Progenitor cell of endocrine pancreas (in vitro differentiated cells): Measurements from ENCODE around the gene SRRM4. TPM values are rescaled to one million over a fixed set of nuclear protein-coding genes. Genes with fewer than 3 reads are reported as not detected.

Source experiments
- DNase-seq: peaks from one replicate; pipeline ENCODE4 v3.0.0; 2021; ENCODE audit warnings: low spot score; ENCODE audit not compliant: unreplicated experiment
- H3K27ac Mint-ChIP-seq: 2 replicates; pipeline ENCODE4 v1.8.0; 2021; ENCODE audit warnings: mild to moderate bottlenecking, moderate library complexity, mixed read lengths
- H3K27me3 Mint-ChIP-seq: 2 replicates; pipeline ENCODE4 v1.8.0; 2021; ENCODE audit warnings: mixed read lengths
- H3K36me3 Mint-ChIP-seq: 2 replicates; pipeline ENCODE4 v1.8.0; 2022; ENCODE audit warnings: mixed read lengths; ENCODE audit not compliant: insufficient read depth
- H3K4me1 Mint-ChIP-seq: 2 replicates; pipeline ENCODE4 v1.8.0; 2021; ENCODE audit warnings: low read depth, mixed read lengths
- H3K4me3 Mint-ChIP-seq: 2 replicates; pipeline ENCODE4 v1.8.0; 2021; ENCODE audit warnings: low read depth, mild to moderate bottlenecking, moderate library complexity, mixed read lengths
- H3K9me3 Mint-ChIP-seq: 2 replicates; pipeline ENCODE4 v1.8.0; 2021; ENCODE audit warnings: low read depth, mixed read lengths
- total RNA-seq: library from RNA; stranded (reverse); gene quantifications from 2 replicates; pipeline ENCODE4 v1.2.1, GENCODE V29; 2021
- TF ChIP-seq, protein P1 (sequence below): fragments of 200-600 bp; sonication (generic); IDR thresholded peaks from one replicate; pipeline ENCODE4 v1.5.0; 2021; ENCODE audit warnings: antibody characterized with exemption, mild to moderate bottlenecking; ENCODE audit not compliant: unreplicated experiment

Gene SRRM4
- total RNA-seq, 1 donor from 2014 or later, result 2.4 TPM

DNA sequence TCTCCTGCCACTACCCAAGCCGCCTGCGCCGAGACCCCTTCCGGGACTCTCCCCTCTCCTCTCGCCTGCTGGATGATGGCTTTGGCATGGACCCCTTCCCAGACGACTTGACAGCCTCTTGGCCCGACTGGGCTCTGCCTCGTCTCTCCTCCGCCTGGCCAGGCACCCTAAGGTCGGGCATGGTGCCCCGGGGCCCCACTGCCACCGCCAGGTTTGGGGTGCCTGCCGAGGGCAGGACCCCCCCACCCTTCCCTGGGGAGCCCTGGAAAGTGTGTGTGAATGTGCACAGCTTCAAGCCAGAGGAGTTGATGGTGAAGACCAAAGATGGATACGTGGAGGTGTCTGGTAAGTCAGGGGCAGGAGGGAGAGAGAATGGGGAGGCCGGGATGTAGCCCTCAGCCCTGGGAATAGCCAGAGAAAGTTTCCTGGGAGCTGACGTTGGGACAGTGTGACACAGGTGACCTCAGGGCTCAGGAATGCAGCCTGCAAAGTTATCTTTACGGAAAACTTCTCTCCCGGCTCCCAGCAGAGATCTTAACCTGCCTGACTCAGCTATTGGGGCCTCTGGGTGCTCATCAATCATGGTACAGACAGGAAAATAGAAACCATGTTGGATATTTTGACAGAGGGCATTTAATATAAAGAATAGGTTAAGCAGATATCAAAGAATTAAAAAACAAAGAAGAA is 198.1 kb downstream of the SRRM4 start:
- peak overlapping the region; percentile 71 for H3K4me3 Mint-ChIP-seq
- H3K27ac Mint-ChIP-seq, result peak overlapping the region; percentile 96
- H3K36me3 Mint-ChIP-seq, result no peaks in the 10 kb centered on the region
- no peaks in the 10 kb centered on the region for H3K9me3 Mint-ChIP-seq
- peaks cover 43% of the 10 kb centered on the region for H3K4me1 Mint-ChIP-seq
- TF ChIP-seq, protein P1, sequence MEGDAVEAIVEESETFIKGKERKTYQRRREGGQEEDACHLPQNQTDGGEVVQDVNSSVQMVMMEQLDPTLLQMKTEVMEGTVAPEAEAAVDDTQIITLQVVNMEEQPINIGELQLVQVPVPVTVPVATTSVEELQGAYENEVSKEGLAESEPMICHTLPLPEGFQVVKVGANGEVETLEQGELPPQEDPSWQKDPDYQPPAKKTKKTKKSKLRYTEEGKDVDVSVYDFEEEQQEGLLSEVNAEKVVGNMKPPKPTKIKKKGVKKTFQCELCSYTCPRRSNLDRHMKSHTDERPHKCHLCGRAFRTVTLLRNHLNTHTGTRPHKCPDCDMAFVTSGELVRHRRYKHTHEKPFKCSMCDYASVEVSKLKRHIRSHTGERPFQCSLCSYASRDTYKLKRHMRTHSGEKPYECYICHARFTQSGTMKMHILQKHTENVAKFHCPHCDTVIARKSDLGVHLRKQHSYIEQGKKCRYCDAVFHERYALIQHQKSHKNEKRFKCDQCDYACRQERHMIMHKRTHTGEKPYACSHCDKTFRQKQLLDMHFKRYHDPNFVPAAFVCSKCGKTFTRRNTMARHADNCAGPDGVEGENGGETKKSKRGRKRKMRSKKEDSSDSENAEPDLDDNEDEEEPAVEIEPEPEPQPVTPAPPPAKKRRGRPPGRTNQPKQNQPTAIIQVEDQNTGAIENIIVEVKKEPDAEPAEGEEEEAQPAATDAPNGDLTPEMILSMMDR, result no peak
- DNase-seq, result peak; percentile 42
- peaks cover 3% of the 10 kb centered on the region for H3K27me3 Mint-ChIP-seq

DNA sequence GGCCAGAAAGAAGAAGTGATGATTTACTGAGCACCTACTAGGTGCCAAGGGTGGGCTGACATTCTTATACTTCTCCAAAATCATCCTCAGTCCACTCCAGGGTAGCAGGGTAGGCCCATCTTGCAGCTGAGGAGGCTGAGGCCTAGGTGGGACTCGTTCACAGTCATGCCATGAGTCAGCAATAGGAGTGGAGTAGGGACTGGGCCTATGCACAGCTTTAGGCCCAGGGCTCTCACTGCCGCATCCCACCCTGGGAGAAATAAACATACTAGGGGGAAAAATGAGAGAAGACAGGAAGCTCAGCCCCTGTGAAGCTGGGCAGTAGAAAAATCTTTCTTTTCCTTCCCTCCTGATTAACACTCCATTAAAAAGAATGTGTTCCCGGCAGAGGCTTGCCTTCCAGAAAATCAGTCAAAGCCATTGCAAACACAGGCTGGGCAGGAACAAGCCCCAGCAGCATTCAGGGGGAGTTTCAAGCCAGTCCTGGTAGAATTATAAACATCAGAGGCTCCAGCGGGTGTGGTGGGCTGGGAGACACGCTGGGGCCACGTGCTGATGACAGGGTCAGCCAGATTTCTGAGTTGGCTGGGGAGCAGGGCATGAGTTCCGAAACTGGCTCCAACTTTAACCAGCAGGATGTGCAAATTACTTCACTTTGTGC is 199.2 kb downstream of the SRRM4 start:
- H3K4me3 Mint-ChIP-seq, result peak overlapping the region; percentile 71
- no peak for DNase-seq
- peaks cover 46% of the 10 kb centered on the region for H3K4me1 Mint-ChIP-seq
- TF ChIP-seq, protein P1, result no peak
- peaks cover 3% of the 10 kb centered on the region for H3K27me3 Mint-ChIP-seq
- H3K36me3 Mint-ChIP-seq, result no peaks in the 10 kb centered on the region
- H3K9me3 Mint-ChIP-seq, result no peaks in the 10 kb centered on the region
- H3K27ac Mint-ChIP-seq, result peak overlapping the region; percentile 96

DNA sequence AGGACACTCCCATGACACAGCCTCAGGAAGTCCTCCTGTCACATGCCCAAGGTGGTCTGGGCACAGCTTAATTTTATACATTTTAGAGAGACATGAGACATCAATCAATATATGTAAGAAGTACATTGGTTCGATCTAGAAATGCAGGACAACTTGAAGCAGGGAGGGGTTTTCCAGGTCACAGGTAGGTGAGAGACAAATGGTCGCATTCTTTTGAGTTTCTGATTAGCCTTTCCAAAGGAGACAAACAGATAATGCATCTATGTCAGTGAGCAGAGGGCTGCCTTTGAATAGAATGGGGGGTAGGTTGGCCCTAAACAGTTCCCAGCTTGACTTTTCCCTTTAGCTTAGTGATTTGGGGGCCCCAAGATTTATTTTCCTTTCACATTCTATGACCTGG is 199.9 kb downstream of the SRRM4 start:
- peak overlapping the region; percentile 71 for H3K4me3 Mint-ChIP-seq
- peak overlapping the region; percentile 96 for H3K27ac Mint-ChIP-seq

DNA sequence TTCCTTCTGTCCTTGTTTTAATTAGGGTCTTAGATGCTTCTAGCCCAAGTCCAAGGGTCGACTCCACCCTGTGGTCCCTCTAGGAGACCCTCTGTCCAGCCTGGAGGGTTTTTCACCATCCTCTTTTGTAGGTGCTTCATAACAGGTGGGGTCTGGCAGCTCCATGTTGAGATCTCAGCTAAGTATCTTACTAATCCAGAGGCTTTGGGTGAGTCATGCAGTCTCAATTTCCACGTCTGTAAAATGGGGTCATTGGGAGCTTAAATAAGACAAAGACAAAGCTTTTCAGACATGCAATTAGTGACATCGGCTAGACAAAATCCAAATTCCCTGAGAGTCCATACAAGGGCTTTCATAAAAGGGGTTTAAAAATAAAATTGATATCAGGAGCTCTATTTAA is 200.6 kb downstream of the SRRM4 start:
- Mint-ChIP-seq H3K9me3 (no peaks in the 10 kb centered on the region), H3K4me3 (peak overlapping the region; percentile 71), H3K36me3 (peaks cover 7% of the 10 kb centered on the region), H3K27ac (peak overlapping the region; percentile 96), H3K4me1 (peaks cover 44% of the 10 kb centered on the region), H3K27me3 (no peaks in the 10 kb centered on the region)
- TF ChIP-seq, protein P1, result no peak
- no peak for DNase-seq

More for the DNA sequence above, 199.9 kb downstream of the SRRM4 start:
- DNase-seq, result no peak
- Mint-ChIP-seq H3K9me3 (no peaks in the 10 kb centered on the region), H3K36me3 (peaks cover 2% of the 10 kb centered on the region), H3K4me1 (peaks cover 49% of the 10 kb centered on the region), H3K27me3 (peaks cover 2% of the 10 kb centered on the region)
- TF ChIP-seq, protein P1, result no peak

DNA sequence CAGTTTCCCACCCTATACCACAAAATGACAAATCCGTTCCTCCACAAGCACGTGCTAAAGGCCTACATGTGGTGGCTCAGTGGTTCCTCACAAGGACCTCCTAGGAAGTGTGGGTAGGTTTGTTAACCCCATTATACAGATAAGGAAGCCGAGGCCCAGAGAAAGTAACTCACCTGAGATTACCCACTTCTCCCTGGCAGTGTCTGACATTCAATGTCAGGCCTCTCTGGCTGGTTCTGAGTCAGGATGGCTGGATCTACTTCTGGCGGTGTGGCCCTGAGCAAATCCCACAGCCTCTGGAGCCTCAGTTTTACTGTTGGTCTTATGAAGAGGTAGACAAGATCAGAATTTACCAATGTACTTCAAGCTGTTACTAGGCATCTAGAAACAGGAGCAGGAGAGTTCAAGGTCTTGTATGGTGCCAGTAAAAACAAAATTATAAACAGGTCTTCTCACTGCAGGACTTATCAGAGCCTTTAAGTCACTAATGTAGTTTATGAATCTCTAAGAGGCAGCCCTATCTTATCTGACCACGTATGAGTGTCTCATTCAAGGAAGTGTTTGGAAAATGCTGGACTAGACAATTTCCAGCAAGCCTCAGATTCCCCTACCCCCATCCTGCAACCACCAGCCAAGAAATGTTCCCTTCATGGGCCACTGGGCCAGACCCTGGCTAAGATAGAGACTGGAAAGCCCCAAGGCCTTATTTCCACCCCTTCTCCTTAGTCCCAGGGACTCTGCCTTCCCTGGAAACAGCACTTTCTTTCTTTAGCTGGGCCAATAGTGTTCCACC is 201.6 kb downstream of the SRRM4 start:
- no peak for DNase-seq
- TF ChIP-seq, protein P1, result no peak
- Mint-ChIP-seq H3K27me3 (no peaks in the 10 kb centered on the region), H3K9me3 (no peaks in the 10 kb centered on the region), H3K4me1 (peaks cover 43% of the 10 kb centered on the region), H3K27ac (no peak overlapping the region), H3K36me3 (peaks cover 11% of the 10 kb centered on the region), H3K4me3 (peak overlapping the region; percentile 24)
